ENCODE results near the gene PPIF.

PPIF gene

DNA sequence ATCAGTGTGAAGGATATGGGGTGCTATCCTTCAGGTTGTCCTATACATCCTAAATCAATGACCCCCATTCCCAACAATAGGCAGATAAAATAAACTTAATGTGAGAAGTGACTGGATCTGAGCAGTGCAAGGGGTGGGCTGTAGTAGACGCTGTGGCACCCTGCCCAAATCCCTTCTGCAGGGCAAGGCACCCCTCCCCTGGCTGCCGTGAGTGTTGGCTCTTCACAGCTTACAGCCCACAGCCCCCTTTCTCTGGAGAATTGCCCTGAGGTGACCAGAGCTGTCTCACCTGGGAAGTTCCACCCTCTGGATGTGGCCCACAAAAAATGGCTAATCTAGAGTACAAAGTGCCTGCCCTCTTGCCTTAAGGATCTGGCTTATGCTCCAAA, 25.8 kb upstream of the PPIF start:
- no peaks in the 10 kb centered on the region for H3K36me3 ChIP-seq (replicated peaks; ENCODE audit: low read depth, low read length)
- no peaks in the 10 kb centered on the region for H4K20me1 ChIP-seq (ENCODE audit: insufficient read depth, low read length)
- no peaks in the 10 kb centered on the region for H3K79me2 ChIP-seq (ENCODE audit: low read length)
- H3K27me3 ChIP-seq (ENCODE audit: low read depth, low read length), result no peaks in the 10 kb centered on the region
- no peak overlapping the region for H3K4me2 ChIP-seq (ENCODE audit: low read length)
- no peak overlapping the region for H3K9ac ChIP-seq (ENCODE audit: low read length)
- no peak overlapping the region for H2AFZ ChIP-seq (ENCODE audit: low read depth, low read length)
- H3K9me3 ChIP-seq (ENCODE audit: insufficient read depth, low read length), result no peaks in the 10 kb centered on the region
- no peak for TF ChIP-seq EZH2phosphoT487 (IDR thresholded peaks at IDR 0.05; ENCODE audit: low read depth)
- TF ChIP-seq, protein P1, sequence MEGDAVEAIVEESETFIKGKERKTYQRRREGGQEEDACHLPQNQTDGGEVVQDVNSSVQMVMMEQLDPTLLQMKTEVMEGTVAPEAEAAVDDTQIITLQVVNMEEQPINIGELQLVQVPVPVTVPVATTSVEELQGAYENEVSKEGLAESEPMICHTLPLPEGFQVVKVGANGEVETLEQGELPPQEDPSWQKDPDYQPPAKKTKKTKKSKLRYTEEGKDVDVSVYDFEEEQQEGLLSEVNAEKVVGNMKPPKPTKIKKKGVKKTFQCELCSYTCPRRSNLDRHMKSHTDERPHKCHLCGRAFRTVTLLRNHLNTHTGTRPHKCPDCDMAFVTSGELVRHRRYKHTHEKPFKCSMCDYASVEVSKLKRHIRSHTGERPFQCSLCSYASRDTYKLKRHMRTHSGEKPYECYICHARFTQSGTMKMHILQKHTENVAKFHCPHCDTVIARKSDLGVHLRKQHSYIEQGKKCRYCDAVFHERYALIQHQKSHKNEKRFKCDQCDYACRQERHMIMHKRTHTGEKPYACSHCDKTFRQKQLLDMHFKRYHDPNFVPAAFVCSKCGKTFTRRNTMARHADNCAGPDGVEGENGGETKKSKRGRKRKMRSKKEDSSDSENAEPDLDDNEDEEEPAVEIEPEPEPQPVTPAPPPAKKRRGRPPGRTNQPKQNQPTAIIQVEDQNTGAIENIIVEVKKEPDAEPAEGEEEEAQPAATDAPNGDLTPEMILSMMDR (IDR thresholded peaks at IDR 0.05; ENCODE audit: low read depth, low read length), result no peak
- H3K4me1 ChIP-seq (ENCODE audit: low read length), result peaks cover 19% of the 10 kb centered on the region
- no peak overlapping the region for H3K27ac ChIP-seq (ENCODE audit: low read length)
- no peak overlapping the region for H3K4me3 ChIP-seq (ENCODE audit: low read length)

DNA sequence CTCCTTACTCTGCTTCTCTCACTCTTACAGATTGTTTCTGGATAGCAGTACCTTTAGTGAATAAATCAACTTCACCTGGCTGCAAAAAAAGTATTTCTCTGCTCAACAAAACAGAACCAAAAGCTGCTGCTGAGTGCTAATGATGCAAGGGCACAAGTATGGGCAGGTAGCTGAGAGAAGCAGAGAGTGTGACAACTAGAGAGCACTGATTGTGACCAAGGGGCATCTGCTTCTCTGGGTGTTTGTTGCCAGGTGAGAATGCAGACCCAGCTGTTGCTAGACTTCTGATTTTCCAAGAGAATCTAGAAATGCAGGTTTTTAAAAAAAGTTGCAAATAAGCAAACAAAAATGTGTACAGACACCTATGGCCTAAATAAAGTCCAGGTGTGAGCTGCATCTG, 25.3 kb upstream of the PPIF start:
- TF ChIP-seq, protein P1 (IDR thresholded peaks at IDR 0.05; ENCODE audit: low read depth, low read length), result no peak
- no peak for TF ChIP-seq EZH2phosphoT487 (IDR thresholded peaks at IDR 0.05; ENCODE audit: low read depth)
- no peaks in the 10 kb centered on the region for H3K79me2 ChIP-seq (ENCODE audit: low read length)
- no peaks in the 10 kb centered on the region for H3K36me3 ChIP-seq (replicated peaks; ENCODE audit: low read depth, low read length)
- H3K4me2 ChIP-seq (ENCODE audit: low read length), result no peak overlapping the region
- no peak overlapping the region for H3K27ac ChIP-seq (ENCODE audit: low read length)
- no peaks in the 10 kb centered on the region for H3K9me3 ChIP-seq (ENCODE audit: insufficient read depth, low read length)
- H2AFZ ChIP-seq (ENCODE audit: low read depth, low read length), result no peak overlapping the region
- H4K20me1 ChIP-seq (ENCODE audit: insufficient read depth, low read length), result no peaks in the 10 kb centered on the region
- H3K4me1 ChIP-seq (ENCODE audit: low read length), result peaks cover 15% of the 10 kb centered on the region
- H3K9ac ChIP-seq (ENCODE audit: low read length), result no peak overlapping the region
- H3K4me3 ChIP-seq (ENCODE audit: low read length), result no peak overlapping the region
- H3K27me3 ChIP-seq (ENCODE audit: low read depth, low read length), result no peaks in the 10 kb centered on the region

DNA sequence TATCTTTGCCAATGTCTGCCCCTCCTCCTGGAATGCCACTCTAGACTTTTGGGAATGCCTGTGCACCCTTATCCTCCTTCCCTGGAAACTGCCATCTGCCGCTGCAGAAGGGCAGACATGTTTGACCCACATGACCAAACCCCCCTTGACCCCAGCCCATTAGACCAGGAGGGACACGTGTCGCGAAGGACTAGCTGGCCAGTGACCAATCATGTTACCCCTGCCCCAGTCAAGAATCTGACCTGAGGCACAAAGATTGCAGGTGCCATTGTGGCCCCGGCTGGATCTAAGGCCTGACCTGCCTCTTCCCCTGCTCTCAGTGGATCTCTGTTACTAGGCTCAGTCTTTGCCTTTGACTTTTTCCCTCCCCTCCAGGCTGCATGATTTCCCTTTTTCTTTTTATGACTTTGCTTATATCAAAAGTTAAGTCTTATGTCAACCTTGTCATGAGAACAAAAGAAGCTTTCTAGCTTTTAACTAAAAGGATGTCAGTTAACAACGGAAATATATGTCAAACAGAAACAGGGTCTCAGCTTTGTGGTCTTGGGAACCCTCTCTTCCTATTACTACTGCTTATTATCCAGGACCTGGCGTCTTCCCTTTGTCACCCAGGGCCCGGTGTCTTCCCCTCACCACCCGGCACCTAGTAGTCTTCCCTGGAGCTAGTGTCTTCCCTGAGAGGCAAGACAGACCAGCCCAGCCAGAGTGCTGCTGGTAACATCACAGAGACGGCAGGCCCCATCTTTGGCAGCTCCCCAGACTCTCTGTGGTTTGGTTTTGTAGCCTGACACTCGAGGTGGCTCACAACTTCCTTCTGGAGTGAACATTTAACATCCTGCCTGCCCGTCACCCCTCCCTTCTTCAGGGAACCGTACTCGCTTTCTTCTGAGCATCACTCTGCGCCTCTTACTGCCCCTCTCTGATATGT, 24.4 kb upstream of the PPIF start:
- Histone ChIP-seq H3K9ac (ENCODE audit: low read length) (no peak overlapping the region), H3K79me2 (ENCODE audit: low read length) (no peaks in the 10 kb centered on the region), H3K27me3 (ENCODE audit: low read depth, low read length) (no peaks in the 10 kb centered on the region), H4K20me1 (ENCODE audit: insufficient read depth, low read length) (no peaks in the 10 kb centered on the region), H3K27ac (ENCODE audit: low read length) (no peak overlapping the region), H3K9me3 (ENCODE audit: insufficient read depth, low read length) (no peaks in the 10 kb centered on the region), H3K4me1 (ENCODE audit: low read length) (peaks cover 5% of the 10 kb centered on the region), H3K36me3 (replicated peaks; ENCODE audit: low read depth, low read length) (no peaks in the 10 kb centered on the region), H3K4me3 (ENCODE audit: low read length) (no peak overlapping the region), H3K4me2 (ENCODE audit: low read length) (no peak overlapping the region), H2AFZ (ENCODE audit: low read depth, low read length) (no peak overlapping the region)
- TF ChIP-seq EZH2phosphoT487 (IDR thresholded peaks at IDR 0.05; ENCODE audit: low read depth), result no peak
- TF ChIP-seq, protein P1 (IDR thresholded peaks at IDR 0.05; ENCODE audit: low read depth, low read length), result no peak

DNA sequence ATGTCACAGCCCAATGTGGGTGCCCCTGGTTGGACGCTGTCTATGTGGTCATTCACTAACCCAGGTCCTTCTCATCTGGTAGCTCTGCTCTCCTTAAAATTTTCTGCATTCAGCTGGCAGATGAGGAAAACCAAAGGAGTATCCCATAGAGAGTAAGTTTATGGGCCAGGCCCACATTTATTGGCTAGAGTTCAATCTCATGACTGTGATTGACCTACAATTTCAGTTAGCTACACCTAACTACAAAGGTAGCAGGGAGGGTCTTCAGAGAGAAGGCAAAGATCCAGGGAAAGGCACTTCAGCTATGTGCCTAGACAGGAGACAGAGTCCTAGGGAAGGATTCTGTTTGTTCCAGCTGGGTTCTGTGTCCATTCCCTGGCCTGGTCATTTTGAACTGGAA, 23.7 kb upstream of the PPIF start:
- Histone ChIP-seq H3K79me2 (ENCODE audit: low read length) (no peaks in the 10 kb centered on the region), H2AFZ (ENCODE audit: low read depth, low read length) (no peak overlapping the region), H4K20me1 (ENCODE audit: insufficient read depth, low read length) (no peaks in the 10 kb centered on the region), H3K27me3 (ENCODE audit: low read depth, low read length) (no peaks in the 10 kb centered on the region), H3K4me1 (ENCODE audit: low read length) (no peaks in the 10 kb centered on the region), H3K4me3 (ENCODE audit: low read length) (no peak overlapping the region), H3K36me3 (replicated peaks; ENCODE audit: low read depth, low read length) (no peaks in the 10 kb centered on the region), H3K9ac (ENCODE audit: low read length) (no peak overlapping the region), H3K4me2 (ENCODE audit: low read length) (no peak overlapping the region), H3K9me3 (ENCODE audit: insufficient read depth, low read length) (no peaks in the 10 kb centered on the region), H3K27ac (ENCODE audit: low read length) (no peak overlapping the region)
- no peak for TF ChIP-seq EZH2phosphoT487 (IDR thresholded peaks at IDR 0.05; ENCODE audit: low read depth)
- TF ChIP-seq, protein P1 (IDR thresholded peaks at IDR 0.05; ENCODE audit: low read depth, low read length), result no peak

Data from OCI-LY3 (cell line).